Stimulated activated CD4-positive, alpha-beta T cell treated with anti-CD3 and anti-CD28 coated beads, TNF-alpha, amount 100 ng/mL, for 48 hours (primary cell): Measurements from ENCODE around the gene MRPL48.
A peak's percentile ranks its signal among the peaks of the same experiment; 100 is the strongest.
"Not testable (repeated sequence)": the region's sequence is repeated elsewhere in the genome, so short reads cannot be mapped to it uniquely, and the experiment has no call there.

Experiments
- DNase-seq, 3 donors: peaks; one replicate each; pipeline ENCODE4 v3.0.0-alpha.2; 2020; ENCODE audit warnings: low read depth in 3 of 3

MRPL48 gene

DNA sequence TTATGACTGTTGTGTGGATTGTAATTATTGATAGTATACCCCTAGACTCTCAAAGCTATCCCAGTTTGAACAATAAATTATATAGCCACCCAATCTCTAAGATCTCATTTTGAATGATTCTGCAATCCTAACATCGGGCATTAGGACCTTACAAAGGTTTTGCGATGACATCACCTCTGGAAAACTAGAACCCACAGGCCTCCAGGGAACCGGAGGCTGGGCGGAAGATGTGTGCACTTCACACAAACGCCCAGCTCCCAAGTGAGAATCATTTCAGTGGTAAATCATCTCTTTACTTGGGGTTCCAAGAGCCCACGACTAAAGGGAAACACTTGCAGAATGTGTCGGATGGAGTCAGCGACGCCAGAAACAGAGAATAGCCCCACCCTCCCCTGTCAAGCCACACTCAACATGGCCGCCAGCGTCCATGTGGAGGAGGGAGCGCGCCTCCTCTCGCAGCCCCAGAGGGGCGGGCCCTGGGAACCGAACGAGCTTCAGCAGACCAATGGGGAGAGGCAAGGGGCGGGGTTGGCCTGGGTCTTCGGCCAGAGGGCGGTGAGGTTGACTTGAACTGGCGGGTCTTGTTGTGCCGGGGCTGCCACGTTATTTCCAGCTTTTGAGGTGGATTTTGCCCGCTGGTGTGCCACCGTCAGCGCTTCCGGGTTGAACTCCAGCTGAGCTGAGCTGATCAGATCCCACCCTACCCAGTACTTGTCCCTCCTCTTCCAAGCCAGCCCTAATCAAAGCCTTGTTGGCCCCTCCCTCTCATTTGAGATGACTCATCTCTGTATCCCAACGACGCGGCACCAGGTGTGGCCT is 8.4 kb upstream of the MRPL48 start:
- DNase-seq: peak; percentile 94 to 99 (median 98)

DNA sequence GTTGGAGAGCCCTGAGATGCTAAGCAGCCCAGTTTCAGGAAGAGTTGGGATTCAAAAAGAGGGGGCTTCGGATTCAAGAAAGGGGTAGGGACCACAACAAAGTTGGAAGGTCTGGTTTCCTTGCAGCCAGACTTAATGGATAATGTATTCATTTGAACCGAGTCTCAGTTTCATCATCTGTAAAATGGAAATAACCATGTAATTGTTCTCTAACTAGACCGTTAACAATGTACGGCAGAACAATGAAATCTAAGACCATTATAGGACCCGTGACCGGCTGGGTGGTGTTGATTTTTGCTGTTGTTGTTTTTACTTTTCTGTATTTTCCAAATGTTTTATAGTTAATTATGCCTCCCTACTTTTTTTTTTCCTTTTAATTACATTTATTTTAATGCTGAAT is 6.4 kb upstream of the MRPL48 start:
- no peak for DNase-seq

DNA sequence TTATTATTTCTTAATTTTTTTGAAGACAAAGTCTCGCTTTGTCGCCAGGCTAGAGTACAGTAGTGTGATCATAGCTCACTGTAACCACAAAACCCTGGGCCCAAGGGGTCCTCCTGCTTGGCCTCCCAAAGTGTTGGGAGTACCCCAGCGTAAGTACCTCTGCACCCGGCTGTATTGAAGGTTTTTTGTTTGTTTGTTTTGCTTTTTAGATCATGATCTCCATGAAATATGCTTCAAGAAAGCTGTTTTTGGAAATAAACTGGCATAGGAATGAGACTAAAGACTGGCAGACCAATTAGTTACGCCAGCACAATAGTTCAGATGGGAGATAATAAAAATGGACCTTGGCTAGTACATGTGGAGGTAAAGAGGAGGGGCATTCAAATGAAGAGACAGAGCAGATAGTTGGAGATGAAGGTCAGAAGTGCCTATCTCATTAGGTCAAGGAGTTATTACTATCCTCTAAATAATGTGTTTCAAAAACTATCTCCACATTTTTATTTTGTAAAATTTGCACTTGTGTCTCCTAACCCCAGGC is 4.1 kb upstream of the MRPL48 start:
- no peak for DNase-seq

DNA sequence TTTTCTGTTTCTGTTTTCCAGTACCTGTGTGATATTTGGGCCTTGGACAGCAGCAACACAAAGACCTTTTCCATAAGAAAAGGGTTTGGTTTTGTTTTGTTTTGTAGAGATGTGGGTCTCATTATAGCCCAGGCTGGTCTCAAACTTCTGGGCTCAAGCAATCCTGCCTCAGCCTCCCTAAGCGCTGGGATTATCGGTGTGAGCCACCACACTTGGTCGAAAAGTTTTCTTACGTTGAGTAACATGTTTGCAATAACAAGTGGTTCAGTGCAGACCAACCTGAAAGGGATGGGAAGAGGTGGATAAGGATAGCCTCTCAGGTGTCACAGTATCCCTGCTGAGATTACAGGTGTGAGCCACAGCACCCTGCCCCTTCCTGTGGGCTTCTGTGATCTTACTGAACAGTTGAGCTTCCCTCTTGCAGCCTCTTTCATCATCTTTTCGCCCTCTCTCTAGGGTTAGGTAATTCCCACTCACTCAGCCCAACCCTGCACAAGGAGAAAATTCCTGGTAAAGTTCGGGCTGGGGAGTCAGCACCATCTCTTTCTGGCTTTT is 3.5 kb upstream of the MRPL48 start:
- DNase-seq: no peak

DNA sequence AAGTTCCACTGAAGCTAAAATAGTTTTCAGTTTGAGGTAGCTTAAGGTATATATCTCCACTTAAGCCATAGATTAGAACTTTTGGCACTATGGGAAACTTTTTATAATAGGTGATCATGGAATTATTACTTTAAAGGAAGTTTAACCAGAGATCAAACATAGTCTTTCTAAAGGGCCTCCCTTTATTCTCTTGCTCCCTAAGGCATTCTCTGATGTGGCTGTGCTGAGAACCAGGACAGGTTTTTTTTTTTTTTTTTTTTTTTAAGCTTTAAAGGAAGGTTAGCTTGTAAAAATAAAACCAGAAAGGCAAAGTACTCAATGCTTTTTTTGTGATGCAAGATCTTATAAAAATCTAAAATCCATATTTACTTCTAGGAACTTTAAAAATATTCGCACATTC is 2.9 kb upstream of the MRPL48 start:
- DNase-seq: no peak

DNA sequence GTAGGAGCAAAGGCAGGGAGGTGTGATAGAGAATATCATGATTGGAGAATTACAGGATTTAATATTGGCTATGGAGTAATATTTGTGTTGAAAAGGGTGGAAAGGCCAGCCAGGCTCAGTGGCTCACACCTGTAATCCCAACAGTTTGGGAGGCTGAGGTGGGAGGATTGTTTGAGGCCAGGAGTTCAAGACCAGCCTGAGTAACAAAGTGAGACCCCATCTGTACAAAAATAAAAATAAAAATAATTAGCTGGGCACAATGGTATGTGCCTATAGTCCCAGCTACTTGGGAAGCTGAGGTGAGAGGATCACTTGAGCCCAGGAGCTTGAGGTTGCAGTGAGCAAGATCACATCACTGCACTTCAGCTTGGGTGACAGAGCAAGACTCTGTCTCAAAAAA is 2.2 kb upstream of the MRPL48 start:
- not testable (repeated sequence) for DNase-seq

DNA sequence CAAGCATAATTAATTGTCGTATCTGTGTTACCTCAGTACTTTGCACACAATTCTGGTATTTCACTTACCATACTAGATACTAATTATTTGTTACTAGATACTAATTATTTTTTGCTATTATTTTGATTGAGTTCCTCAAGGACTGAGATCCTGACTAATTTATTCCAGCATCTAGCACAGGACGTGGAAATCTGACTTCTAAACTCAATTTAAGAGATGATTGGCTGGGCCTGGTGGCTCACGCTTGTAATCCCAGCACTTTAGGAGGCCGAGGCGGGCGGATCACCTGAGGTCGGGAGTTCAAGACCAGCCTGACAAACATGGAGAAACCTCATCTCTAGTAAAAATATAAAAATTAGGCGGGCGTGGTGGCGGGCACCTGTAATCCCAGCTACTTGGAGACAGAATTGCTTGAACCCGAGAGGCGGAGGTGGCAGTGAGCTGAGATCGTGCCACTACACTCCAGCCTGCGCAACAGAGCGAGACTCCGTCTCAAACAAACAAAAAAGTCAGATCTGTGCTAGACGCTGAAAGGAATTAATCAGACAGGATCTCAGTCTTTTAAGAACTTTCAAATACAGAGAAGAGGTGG is 527 bp upstream of the MRPL48 start:
- DNase-seq: no peak

DNA sequence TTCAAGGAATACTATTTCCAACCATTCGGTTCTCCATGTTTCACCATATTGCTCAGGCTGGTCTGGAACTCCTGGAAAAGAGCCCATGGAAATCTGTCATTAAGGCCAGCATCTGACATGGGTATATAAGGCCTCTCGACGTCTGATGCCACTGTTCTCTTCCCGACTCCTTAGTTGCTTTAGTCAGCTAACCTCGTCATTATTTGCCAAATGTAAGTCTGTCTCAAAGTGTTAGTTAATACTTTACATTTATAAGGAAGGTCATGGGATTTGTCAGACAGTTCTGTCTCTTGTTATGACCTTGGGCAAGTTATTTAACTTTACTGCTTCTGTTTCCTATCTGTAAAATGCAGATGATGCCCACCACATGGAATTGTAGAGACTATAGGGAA is 1.6 kb downstream of the MRPL48 start:
- DNase-seq: no peak

DNA sequence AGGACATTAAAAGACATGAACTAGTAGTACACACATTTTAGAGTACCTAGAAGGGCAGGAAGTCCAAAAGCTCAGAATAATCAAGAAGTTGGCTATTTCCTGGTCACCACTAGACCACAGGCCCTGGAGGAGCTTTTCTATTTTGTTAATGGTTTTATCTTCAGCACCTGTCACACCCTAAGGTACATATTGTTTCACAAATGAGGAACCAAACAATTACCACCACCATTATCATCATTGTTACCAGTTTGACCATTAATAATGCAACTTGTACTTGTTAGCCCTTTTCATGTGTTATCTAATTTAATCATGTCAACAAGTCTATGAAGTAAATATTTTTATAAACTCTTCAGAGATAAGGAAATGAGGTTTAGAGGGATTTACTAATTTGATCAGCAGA is 4.9 kb downstream of the MRPL48 start:
- DNase-seq: no peak

DNA sequence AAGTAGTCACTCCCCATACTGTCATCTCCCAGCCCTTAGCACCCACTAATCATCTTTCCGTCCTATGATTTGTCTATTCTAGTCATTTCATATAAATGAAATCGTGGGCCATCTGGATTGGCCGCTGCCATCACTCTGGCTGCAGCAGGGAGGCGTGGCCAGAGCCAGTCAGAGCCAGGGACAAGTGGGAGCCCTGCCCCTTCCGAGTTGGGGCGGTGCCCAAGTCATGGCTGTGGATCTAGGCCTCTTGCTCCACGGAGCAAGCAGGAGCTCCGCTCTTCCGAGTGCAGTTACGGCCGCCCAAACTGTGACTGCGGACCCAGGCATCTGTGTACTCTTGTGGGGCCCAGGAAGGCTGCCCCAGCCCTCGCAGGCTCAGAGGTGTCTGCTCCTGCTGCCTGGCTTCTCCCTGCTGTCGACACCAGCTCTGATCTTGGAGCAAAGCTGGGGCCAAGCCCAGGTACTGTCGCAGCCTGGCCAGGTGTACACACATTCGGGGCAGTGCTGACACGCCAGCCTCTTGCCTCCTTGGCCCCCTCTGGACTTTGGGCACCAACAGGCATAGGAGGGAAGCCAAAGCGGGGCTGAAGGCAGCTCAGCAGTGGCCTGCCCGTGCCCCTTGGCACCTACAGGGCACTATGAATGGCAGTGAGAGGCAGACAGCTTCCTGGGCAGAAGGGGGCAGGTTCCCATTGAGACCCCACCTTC is 8.4 kb downstream of the MRPL48 start:
- no peak for DNase-seq

DNA sequence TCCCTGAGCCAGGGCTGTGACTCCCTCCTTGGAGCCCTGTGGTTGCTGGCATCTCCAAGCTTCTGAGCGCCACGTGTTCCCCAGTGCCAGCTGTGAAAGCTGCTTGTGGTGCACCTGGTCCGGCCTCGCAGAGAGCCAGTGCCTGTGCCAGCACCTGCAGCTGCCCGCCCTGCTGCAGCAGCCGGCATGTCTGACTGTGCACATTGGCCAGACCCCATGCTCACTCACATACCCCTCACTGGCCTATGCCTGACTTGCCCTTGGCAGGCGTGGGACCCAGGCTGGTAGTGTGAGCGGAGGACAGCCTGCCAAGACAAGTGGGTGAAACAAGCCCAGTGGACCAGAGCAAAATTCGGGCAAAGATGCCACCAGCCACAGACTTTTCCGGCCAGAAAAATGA is 9.8 kb downstream of the MRPL48 start:
- no peak for DNase-seq

DNA sequence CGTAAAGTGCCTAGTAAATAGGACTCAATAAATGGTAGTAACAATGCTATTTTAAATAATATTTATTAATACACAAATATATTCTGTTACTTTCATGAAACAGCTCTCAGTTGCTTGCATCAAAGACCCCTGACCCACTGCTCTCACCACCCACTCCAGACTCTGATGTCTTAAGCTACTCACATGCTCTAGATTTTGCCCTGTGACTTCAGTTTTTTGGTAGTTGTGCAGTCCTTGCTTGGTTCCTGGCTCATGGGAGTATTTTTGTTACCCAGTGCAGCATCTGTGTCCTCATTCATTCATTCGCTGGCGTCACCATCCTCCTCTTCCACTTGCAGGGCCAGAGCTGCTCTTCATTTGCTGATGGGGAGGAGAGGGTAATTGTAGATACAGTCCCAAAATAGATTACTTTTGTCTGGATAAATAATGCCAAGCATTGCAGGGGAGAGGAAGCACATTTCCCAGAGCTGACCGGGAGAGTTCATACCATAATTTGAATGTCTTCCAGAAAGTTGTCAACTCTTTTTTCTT is 12.7 kb downstream of the MRPL48 start:
- no peak for DNase-seq

DNA sequence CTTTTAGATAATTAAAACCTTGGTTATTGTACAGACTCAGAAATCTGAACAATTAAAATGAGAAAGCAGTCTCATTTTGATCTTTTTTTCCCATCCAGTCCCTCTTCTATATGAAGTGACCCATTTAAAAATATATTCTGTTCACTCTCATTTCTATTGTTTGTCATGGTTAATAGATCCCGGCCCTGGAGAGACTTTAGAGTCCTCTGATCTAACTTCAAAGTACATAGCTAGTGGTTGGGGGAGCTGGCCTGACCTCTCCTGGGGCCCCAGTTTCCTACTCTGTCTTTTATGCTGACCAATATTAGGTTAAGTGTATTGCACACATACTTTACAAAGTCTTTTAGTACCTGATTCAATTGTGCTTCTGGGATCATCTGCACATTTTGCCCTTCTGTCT is 13.5 kb downstream of the MRPL48 start:
- no peak for DNase-seq

DNA sequence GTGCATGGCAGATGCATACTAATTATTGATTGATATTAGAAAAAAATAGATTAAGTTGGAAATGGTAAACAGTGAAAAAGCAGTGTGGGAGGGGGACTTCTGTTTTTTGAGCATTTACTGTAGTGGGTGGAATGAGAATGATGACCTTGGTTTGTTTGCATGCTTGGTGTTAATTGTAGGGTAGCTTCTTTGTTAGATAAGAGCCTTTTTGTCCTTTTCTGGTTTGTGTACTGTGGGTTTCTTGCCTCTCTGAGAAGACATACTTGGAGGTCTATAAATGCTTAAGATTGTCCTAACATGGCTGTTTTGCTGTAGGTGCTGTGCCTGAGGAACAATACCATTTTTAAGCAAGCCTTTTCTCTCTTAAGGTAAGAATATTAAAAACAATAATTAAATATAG is 17.0 kb downstream of the MRPL48 start:
- DNase-seq: no peak

DNA sequence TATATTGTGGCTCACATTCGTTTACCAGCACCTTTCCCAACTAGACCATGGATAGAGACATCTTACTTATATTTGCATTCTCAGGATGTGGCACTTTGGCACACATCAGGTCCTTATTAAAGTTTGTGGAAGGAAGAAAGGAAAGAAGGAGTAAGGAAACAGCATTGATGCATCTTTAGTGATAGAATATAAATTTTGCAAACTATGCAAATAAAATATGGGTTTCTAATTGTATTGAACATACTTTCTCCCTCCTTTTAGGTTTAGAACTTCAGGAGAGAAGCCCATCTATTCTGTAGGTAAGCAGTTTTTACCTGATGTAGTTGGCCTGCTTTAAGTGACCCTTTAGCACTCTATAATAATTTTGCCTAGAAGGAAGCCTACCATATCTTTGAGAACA is 20.4 kb downstream of the MRPL48 start:
- DNase-seq: no peak

DNA sequence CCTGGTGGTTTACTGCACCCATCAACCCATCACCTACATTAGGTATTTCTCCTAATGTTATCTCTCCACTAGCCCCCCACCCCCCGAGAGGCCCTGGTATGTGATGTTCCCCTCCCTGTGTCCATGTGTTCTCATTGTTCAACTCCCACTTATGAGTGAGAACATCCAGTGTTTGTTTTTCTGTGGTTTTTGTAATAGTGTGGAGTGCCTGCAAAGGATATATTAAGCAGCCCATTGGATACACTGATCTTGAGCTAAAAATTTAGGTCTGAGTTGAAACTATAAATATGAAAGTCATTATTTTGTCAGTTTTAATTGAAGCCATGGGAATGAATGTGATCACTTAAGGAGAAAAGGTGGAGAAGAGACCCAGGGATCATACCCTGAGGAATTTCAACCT is 23.0 kb downstream of the MRPL48 start:
- DNase-seq: no peak

DNA sequence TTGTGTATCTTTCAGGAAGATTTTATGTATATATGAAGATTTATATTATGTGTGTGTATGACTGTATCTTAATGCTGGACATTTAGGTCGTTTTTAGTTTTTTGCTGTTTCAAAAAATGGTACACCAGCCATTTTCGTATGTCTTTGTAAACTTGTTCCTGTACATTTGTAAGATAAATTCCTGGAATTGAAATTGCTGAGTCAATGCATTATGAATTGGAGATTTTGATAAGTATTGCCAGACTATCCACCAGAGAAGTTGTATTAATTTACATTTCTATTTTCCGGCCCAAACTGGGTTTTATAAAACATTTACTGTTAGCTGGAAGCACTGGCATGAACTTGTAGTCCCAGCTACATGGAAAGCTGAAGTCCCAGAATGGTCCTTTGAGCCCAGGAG is 24.6 kb downstream of the MRPL48 start:
- DNase-seq: no peak

DNA sequence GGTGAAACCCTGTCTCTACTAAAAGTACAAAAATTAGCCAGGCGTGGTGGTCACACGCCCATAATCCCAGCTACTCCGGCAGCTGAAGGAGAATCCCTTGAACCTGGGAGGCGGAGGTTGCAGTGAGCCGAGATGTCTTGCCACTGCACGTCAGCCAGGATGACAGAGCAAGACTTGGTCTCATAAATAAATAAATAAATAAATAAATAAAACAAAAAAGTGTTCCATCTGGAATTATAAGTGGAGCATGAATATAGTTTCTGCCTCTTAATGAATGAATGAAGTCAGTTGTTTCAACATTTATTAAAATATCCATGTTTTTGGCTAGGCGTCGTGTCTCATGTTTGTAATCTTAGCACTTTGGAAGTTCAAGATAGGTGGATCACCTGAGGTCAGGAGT is 27.1 kb downstream of the MRPL48 start:
- DNase-seq: no peak

DNA sequence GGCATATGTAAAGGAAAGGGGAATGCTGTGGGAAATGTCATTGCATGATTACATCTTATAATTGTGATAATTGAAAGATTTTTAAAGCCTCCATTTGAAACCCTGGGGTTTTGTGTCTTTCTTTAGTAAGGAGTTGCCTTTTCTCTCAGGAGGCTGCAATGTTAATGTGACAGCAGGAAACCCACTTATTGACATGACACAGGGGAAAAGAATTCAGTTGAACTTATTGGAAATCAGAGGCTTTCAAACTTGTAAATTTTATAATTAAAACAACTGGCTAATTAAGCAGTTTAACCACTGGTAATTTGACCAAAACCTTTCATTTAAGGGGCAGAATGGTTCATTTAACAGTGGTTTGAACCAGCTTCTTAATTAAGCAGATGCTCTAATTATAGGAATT is 31.2 kb downstream of the MRPL48 start:
- DNase-seq: no peak

DNA sequence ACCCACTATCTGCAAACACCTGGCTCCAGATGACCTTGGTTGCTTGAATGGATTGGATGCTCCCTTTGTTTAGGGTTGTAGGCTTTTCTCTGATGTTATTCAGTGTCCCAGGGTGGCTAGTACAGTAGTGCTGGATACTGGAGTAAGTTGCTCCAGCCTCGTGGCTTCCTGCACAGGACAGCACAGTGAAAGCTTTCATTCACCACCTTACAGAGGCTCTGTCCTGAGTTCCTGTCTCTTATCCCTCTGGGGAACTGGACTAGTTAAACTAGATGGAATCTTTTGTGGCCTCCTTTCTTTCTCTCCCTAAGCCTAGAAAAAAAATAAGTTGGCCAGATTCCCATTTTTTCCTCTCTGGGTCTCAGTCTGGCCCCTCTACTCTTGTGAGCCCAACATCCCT is 42.6 kb downstream of the MRPL48 start:
- DNase-seq: no peak

DNA sequence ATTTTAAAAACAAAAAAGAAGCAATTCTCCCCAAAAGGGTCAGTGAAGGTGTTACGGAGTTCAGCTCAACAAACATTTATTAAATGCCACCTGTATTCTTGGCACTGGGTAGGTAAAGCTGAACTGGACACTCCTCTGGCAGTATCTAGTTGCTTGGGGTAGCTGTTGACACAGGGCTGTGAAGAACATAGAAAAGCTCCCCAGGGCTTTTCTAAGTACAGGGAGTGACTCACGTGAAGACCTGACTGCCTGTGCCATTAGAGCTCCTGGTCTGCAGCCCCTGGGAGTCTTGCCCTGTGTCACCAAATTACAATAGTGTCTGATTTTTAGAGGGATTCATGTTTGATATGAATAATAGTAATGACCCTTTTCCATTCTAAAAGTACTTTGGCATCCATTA is 45.4 kb downstream of the MRPL48 start:
- no peak for DNase-seq

DNA sequence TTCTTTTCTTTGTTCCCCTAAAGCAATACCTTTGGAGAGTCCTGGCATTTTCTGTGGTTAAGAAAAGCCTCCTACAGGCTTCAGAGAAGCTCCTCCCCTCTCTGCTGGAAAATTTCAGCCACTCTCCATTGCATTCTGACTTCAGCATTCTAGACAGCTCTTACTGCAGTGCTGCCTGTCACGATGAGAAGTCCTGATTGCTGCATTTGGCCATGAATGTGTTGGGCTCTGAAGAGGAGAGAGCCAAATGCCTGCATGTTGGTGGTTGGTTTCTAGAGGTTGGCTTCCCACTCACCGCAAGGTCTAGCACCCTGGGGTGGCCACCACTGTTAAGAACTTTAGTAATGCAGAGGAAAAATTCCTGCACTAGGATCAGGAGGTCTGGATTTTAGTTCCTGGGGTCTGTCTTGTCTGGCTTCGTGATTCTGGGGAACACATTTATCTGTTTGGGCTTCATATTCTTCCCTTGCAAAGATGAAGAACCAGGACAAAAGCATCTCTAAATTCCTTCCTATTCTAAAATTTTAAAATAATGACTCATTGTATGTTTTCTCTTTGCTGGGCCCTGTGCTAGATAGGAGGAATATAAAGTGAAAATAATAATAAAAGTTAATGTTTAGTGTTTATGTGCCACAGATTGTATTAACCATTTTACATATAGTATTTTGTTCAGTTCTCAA is 50.9 kb downstream of the MRPL48 start:
- no peak for DNase-seq
